ENCODE results near the gene IRGC.

The IRGC gene

GRCh38 chr19:43715776-43716175 lies at the start of gene IRGC:
Gene IRGC, plus strand, starts transcription at chr19:43716076. Its CDS starts 2,483 bp downstream, at chr19:43718559.
- no CpG with 5 or more reads among the region's 4 CpGs for WGBS (ENCODE audit: insufficient coverage, insufficient read length)

GRCh38 chr19:43667126-43667875 lies 48.6 kb upstream of the IRGC start:
- peak overlapping the region; percentile 31; the same call in 1 of the 2 replicates for H3K4me3 ChIP-seq (ENCODE audit: low read length)
- WGBS (ENCODE audit: insufficient coverage, insufficient read length): no CpG with 5 or more reads among the region's 26 CpGs

More at GRCh38 chr19:43715776-43716175, at the start of gene IRGC:
- Histone ChIP-seq H3K27ac (ENCODE audit: low read length) (no peak within 1 kb of the TSS), H3K36me3 (ENCODE audit: control insufficient read depth, insufficient read depth, low read length) (no peaks in the 10 kb centered on the region), H3K4me1 (ENCODE audit: control insufficient read depth, insufficient read depth, low read length) (peaks cover 3% of the 10 kb centered on the region; the same call in 1 of the 2 replicates), H3K9me3 (ENCODE audit: control insufficient read depth, insufficient read depth, low read length) (no peaks in the 10 kb centered on the region), H3K4me3 (ENCODE audit: low read length) (no peak within 1 kb of the TSS), H3K27me3 (ENCODE audit: control insufficient read depth, insufficient read depth, low read length) (no peaks in the 10 kb centered on the region)
- no peak for DNase-seq (ENCODE audit: low read depth, low spot score)

GRCh38 chr19:43667876-43668405 lies 47.9 kb upstream of the IRGC start:
- Histone ChIP-seq H3K4me3 (ENCODE audit: low read length) (peak overlapping the region; percentile 31; the same call in 1 of the 2 replicates), H3K9me3 (ENCODE audit: control insufficient read depth, insufficient read depth, low read length) (no peaks in the 10 kb centered on the region), H3K36me3 (ENCODE audit: control insufficient read depth, insufficient read depth, low read length) (peaks cover 4% of the 10 kb centered on the region; the same call in 1 of the 2 replicates), H3K4me1 (ENCODE audit: control insufficient read depth, insufficient read depth, low read length) (peaks cover 6% of the 10 kb centered on the region), H3K27ac (ENCODE audit: low read length) (no peak overlapping the region), H3K27me3 (ENCODE audit: control insufficient read depth, insufficient read depth, low read length) (no peaks in the 10 kb centered on the region)
- no CpG with 5 or more reads among the region's 29 CpGs for WGBS (ENCODE audit: insufficient coverage, insufficient read length)
- DNase-seq (ENCODE audit: low read depth, low spot score): peak; percentile 92

More at GRCh38 chr19:43667126-43667875, 48.6 kb upstream of the IRGC start:
- H3K27ac ChIP-seq (ENCODE audit: low read length): no peak overlapping the region
- no peaks in the 10 kb centered on the region for H3K9me3 ChIP-seq (ENCODE audit: control insufficient read depth, insufficient read depth, low read length)
- H3K4me1 ChIP-seq (ENCODE audit: control insufficient read depth, insufficient read depth, low read length): peaks cover 6% of the 10 kb centered on the region
- no peak for DNase-seq (ENCODE audit: low read depth, low spot score)
- H3K27me3 ChIP-seq (ENCODE audit: control insufficient read depth, insufficient read depth, low read length): no peaks in the 10 kb centered on the region
- peaks cover 4% of the 10 kb centered on the region; the same call in 1 of the 2 replicates for H3K36me3 ChIP-seq (ENCODE audit: control insufficient read depth, insufficient read depth, low read length)

GRCh38 chr19:43668406-43669109 lies 47.3 kb upstream of the IRGC start:
- no peak overlapping the region for H3K27ac ChIP-seq (ENCODE audit: low read length)
- H3K4me1 ChIP-seq (ENCODE audit: control insufficient read depth, insufficient read depth, low read length): peaks cover 6% of the 10 kb centered on the region
- peaks cover 4% of the 10 kb centered on the region; the same call in 1 of the 2 replicates for H3K36me3 ChIP-seq (ENCODE audit: control insufficient read depth, insufficient read depth, low read length)
- WGBS (ENCODE audit: insufficient coverage, insufficient read length): no CpG with 5 or more reads among the region's 44 CpGs
- no peaks in the 10 kb centered on the region for H3K9me3 ChIP-seq (ENCODE audit: control insufficient read depth, insufficient read depth, low read length)
- H3K4me3 ChIP-seq (ENCODE audit: low read length): peak overlapping the region; percentile 41; the same call in 1 of the 2 replicates
- DNase-seq (ENCODE audit: low read depth, low spot score): peak; percentile 96
- no peaks in the 10 kb centered on the region for H3K27me3 ChIP-seq (ENCODE audit: control insufficient read depth, insufficient read depth, low read length)

GRCh38 chr19:43672061-43672679 lies 43.7 kb upstream of the IRGC start:
- Histone ChIP-seq H3K9me3 (ENCODE audit: control insufficient read depth, insufficient read depth, low read length) (no peaks in the 10 kb centered on the region), H3K27me3 (ENCODE audit: control insufficient read depth, insufficient read depth, low read length) (no peaks in the 10 kb centered on the region), H3K4me1 (ENCODE audit: control insufficient read depth, insufficient read depth, low read length) (peaks cover 4% of the 10 kb centered on the region), H3K36me3 (ENCODE audit: control insufficient read depth, insufficient read depth, low read length) (no peaks in the 10 kb centered on the region), H3K27ac (ENCODE audit: low read length) (no peak overlapping the region), H3K4me3 (ENCODE audit: low read length) (no peak overlapping the region)
- no CpG with 5 or more reads among the region's 6 CpGs for WGBS (ENCODE audit: insufficient coverage, insufficient read length)
- no peak for DNase-seq (ENCODE audit: low read depth, low spot score)

- Histone ChIP-seq H3K9me3 (ENCODE audit: control insufficient read depth, insufficient read depth, low read length) (no peaks in the 10 kb centered on the region), H3K27ac (ENCODE audit: low read length) (no peak overlapping the region), H3K4me1 (ENCODE audit: control insufficient read depth, insufficient read depth, low read length) (no peaks in the 10 kb centered on the region), H3K36me3 (ENCODE audit: control insufficient read depth, insufficient read depth, low read length) (no peaks in the 10 kb centered on the region), H3K4me3 (ENCODE audit: low read length) (no peak overlapping the region), H3K27me3 (ENCODE audit: control insufficient read depth, insufficient read depth, low read length) (no peaks in the 10 kb centered on the region)
- no peak for DNase-seq (ENCODE audit: low read depth, low spot score)
- WGBS (ENCODE audit: insufficient coverage, insufficient read length): no CpG with 5 or more reads among the region's 3 CpGs
These were observed 42.2 kb upstream of the IRGC start for GRCh38 chr19:43673637-43674036.

- H3K27me3 ChIP-seq (ENCODE audit: control insufficient read depth, insufficient read depth, low read length): no peaks in the 10 kb centered on the region
- no peaks in the 10 kb centered on the region for H3K36me3 ChIP-seq (ENCODE audit: control insufficient read depth, insufficient read depth, low read length)
- no CpG with 5 or more reads among the region's 8 CpGs for WGBS (ENCODE audit: insufficient coverage, insufficient read length)
- no peaks in the 10 kb centered on the region for H3K9me3 ChIP-seq (ENCODE audit: control insufficient read depth, insufficient read depth, low read length)
- no peak overlapping the region for H3K27ac ChIP-seq (ENCODE audit: low read length)
- H3K4me1 ChIP-seq (ENCODE audit: control insufficient read depth, insufficient read depth, low read length): no peaks in the 10 kb centered on the region
- no peak overlapping the region for H3K4me3 ChIP-seq (ENCODE audit: low read length)
- DNase-seq (ENCODE audit: low read depth, low spot score): no peak
These were observed 41.7 kb upstream of the IRGC start for GRCh38 chr19:43674183-43674582.

- Histone ChIP-seq H3K4me1 (ENCODE audit: control insufficient read depth, insufficient read depth, low read length) (no peaks in the 10 kb centered on the region), H3K9me3 (ENCODE audit: control insufficient read depth, insufficient read depth, low read length) (no peaks in the 10 kb centered on the region), H3K27me3 (ENCODE audit: control insufficient read depth, insufficient read depth, low read length) (no peaks in the 10 kb centered on the region), H3K4me3 (ENCODE audit: low read length) (no peak overlapping the region), H3K36me3 (ENCODE audit: control insufficient read depth, insufficient read depth, low read length) (no peaks in the 10 kb centered on the region), H3K27ac (ENCODE audit: low read length) (no peak overlapping the region)
- WGBS (ENCODE audit: insufficient coverage, insufficient read length): no CpG with 5 or more reads among the region's 3 CpGs
- DNase-seq (ENCODE audit: low read depth, low spot score): no peak
These were observed 41.3 kb upstream of the IRGC start for GRCh38 chr19:43674596-43674995.

- H3K27ac ChIP-seq (ENCODE audit: low read length): no peak overlapping the region
- H3K4me3 ChIP-seq (ENCODE audit: low read length): no peak overlapping the region
- no peaks in the 10 kb centered on the region for H3K4me1 ChIP-seq (ENCODE audit: control insufficient read depth, insufficient read depth, low read length)
- no peaks in the 10 kb centered on the region for H3K36me3 ChIP-seq (ENCODE audit: control insufficient read depth, insufficient read depth, low read length)
- no CpG with 5 or more reads among the region's 8 CpGs for WGBS (ENCODE audit: insufficient coverage, insufficient read length)
- DNase-seq (ENCODE audit: low read depth, low spot score): no peak
- H3K27me3 ChIP-seq (ENCODE audit: control insufficient read depth, insufficient read depth, low read length): no peaks in the 10 kb centered on the region
- H3K9me3 ChIP-seq (ENCODE audit: control insufficient read depth, insufficient read depth, low read length): no peaks in the 10 kb centered on the region
These were observed 40.5 kb upstream of the IRGC start for GRCh38 chr19:43675269-43675879.

GRCh38 chr19:43675906-43676305 lies 40.0 kb upstream of the IRGC start:
- H3K9me3 ChIP-seq (ENCODE audit: control insufficient read depth, insufficient read depth, low read length): no peaks in the 10 kb centered on the region
- no peak for DNase-seq (ENCODE audit: low read depth, low spot score)
- no peak overlapping the region for H3K27ac ChIP-seq (ENCODE audit: low read length)
- no CpG with 5 or more reads among the region's 11 CpGs for WGBS (ENCODE audit: insufficient coverage, insufficient read length)
- H3K4me1 ChIP-seq (ENCODE audit: control insufficient read depth, insufficient read depth, low read length): no peaks in the 10 kb centered on the region
- no peaks in the 10 kb centered on the region for H3K27me3 ChIP-seq (ENCODE audit: control insufficient read depth, insufficient read depth, low read length)
- no peak overlapping the region for H3K4me3 ChIP-seq (ENCODE audit: low read length)
- H3K36me3 ChIP-seq (ENCODE audit: control insufficient read depth, insufficient read depth, low read length): no peaks in the 10 kb centered on the region

Data from iPS DF 6.9 (cell line).